ENCODE measurements around the gene NDST4.

Gene NDST4

DNA sequence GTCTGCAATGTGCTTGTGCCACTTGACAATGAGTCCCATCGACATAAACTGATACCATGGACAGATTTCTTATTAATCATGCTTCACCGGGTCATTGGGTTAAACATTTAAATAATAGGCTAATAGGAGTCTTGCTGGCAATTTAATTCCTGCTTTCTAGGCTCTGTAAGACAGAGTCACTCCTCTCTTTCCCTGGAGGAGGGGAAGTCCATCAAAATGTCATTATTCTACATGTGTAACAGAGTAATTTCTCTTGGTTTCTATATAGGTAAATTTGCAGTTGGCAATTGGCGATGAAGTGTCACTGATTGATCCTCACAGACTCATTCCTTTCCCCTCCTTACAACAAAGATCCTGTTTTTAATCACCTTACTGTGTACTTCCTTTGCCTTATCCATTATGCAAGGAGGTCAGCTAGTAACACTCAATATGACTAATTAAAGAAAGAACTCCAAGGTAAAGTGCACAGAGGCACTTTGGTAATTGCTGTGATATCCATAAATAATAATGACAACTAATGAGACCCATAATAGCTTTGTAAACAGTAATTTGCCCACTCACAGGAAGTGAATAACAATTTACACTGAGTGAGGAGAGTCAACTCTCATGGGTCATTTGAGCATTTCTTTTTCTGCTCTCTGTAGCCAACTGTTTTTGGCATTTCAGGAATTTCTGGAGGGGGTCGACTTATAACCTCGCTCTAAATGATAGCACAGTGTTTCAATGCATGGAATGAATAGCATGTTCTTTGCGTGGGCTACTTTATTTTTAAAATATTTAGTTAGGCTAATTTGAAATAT lies 330.8 kb downstream of the NDST4 start:
- DNase-seq = peak; percentile 93

DNA sequence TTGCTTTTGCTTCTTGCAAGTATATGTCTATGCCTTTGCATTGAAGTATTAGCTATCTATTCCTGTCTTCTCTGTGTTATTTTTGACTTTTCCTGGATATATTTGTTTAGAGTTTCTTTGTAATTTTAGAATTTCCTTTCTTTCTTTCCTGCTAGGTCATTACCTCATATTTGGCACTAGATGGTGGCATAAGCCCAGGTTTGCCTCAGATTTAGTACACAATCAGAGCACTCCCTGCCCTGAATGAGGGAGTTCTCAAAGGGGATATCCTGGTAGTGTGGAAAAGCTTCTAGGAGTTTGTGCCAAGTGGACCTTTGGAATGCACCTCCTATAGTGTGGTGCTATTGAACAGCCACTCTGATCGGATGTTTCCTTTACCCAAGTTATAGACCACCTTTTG lies 333.2 kb downstream of the NDST4 start:
- peak; percentile 38 for DNase-seq
